ENCODE results near the gene TMEM179.

GRCh38 chr14:104551851-104552737, 52.5 kb downstream of the TMEM179 start:
- TF ChIP-seq POLR2A (IDR thresholded peaks at IDR 0.05) (no peak), CTCF (IDR thresholded peaks at IDR 0.05) (no peak), POLR2AphosphoS5 (IDR thresholded peaks at IDR 0.05) (no peak), EP300 (IDR thresholded peaks at IDR 0.05; ENCODE audit: low read depth) (no peak)
